ENCODE measurements around the gene CHPF2.

Gene CHPF2

DNA sequence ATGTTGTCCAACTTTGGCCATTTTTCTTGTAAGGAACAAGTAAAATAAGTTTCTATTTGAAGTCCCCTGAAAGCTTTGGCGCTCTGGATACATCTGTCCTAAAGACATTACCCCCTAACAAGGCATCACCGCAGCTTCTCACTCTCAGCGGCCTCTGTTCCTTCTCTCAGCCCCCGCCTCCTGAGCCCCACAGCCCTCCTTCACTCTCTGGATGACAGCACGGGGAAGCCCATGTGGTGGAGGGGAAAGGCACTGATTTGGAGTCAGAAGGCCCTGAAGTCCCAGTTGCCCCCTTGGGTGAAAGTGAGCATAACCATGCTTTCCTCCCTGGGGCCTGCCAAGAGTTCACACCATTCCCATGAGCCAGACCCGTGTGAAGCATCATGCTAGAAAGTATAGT, 26.6 kb upstream of the CHPF2 start:
- DNase-seq: no peak

DNA sequence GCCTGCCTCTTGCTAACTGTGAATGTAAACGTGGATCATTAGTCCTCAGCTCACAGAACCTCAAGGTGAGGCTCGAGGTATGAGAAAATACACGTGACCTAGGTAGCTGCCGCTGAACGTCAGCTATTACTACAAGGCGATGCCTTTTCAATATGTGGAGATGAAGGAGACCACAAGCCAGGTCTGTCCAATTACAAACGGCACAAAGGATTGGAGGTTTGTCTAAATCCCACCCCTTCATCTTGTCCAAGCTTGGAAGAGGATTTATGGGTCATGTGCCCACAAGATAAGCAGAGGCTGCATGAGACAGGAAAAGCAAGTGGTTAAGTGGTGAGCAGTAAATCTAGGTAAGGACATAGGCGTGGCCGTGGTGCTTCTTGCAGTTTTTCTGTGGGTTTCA, 25.4 kb upstream of the CHPF2 start:
- no peak for DNase-seq

DNA sequence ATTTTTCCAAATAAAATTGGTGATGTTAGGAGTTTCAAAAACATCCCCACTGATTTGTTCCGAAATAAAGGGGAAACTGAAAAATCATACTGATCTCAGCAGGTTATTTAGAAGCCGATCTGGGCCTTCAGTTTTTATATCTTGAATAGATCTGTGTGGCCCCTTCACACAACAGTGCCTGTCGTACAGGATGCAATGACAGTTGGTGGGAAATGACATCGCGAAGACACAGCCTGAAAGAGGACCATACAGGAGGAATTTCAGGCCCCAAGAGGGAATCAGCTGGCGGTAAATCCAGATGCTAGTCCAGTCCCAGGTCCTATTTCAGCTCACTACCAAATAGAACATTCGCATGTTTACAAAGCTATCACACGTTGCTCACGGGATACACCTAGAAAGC, 25.0 kb upstream of the CHPF2 start:
- no peak for DNase-seq

DNA sequence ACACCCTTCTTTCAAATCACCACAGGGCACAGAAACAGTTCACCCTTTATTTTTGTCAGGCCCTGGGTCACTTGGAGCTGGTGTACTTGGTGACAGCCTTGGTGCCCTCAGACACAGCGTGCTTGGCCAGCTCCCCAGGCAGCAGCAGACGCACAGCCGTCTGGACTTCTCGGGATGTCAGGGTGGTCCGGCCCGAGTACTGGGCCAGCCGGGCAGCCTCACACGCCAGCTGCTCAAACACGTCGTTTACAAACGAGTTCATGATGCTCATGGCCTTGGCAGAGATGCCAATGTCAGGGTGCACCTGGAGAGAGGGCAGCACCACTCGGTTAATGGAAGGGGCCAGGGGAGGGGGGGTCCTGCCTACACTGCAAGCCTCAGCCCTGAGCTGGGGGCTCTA, 24.5 kb upstream of the CHPF2 start:
- DNase-seq: no peak

DNA sequence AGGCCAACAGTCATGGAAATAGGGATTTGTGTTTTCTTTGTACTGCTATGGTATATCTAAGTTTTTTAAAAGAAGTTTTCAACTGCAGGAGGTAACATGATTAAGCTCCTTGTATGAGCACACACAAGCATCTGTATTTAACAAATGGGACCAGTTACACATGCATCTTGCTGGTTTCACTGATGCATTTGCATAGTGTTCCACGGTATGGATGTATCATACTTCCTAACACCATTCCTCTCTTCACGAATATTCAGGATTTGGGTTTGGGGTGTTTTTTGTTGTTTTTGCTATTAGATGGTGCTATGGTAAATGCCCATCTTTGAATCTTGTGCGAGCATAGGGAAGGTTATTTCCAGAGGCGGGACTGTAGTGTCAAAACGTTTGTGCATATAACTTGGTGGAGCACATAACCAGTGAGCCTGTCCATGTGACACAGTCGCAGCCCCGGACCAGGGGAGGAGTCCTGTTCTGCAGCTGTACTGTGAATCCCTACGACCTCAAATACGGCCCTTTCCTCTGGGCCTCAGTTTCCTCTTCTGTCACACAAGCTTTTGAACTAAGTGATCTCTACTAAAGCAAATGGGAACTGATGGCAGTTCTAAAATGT, 23.9 kb upstream of the CHPF2 start:
- no peak for DNase-seq

DNA sequence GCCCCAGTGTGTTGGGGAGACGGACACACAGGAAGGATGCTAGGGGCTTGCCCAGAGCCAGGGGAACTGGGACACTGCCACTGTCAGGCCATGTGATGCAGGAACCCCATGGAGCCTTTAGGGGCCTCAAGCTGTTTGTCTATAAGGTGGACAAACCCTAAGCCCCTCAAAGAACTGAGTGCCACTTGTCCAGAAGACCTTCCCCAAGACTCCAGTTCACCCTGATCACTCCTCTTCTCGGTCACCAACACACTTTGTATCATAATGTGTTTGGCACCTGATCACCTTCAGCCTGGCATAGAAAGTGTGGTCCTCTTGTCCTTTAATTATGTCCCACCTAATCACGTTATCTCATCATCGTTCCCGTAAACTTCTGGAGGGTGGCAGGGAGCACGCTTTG, 22.7 kb upstream of the CHPF2 start:
- no peak for DNase-seq

GRCh38 chr7:151210087-151210854, 22.0 kb upstream of the CHPF2 start, which contains the start of gene H2BK1:
TSS of gene H2BK1 (minus strand) at chr7:151210488. CDS start at chr7:151210318, 170 bp downstream.
- no peak for DNase-seq

GRCh38 chr7:151211155-151211772, 21.0 kb upstream of the CHPF2 start:
- no peak for DNase-seq

DNA sequence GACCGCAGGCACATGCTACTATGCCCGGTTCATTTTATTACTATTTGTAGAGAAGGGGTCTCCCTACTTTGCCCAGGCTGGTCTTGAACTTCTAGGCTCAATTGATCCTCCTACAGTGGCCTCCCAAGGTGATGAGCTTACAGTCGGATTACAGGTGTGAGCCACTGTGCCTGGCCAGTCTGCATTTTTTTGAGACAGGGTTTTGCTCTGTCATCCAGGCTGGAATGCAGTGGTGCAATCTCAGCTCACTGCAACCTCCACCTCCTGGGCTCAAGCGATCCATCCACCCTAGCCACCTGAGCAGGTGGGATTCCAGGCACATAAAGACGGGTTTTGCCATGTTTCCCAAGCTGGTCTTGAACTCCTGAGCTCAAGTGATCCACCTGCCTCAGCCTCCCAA, 19.7 kb upstream of the CHPF2 start:
- no peak for DNase-seq

- DNase-seq: no peak
Measured at GRCh38 chr7:151213826-151214225, 18.5 kb upstream of the CHPF2 start.

- DNase-seq: no peak
Measured at GRCh38 chr7:151215396-151215795, 16.9 kb upstream of the CHPF2 start.

DNA sequence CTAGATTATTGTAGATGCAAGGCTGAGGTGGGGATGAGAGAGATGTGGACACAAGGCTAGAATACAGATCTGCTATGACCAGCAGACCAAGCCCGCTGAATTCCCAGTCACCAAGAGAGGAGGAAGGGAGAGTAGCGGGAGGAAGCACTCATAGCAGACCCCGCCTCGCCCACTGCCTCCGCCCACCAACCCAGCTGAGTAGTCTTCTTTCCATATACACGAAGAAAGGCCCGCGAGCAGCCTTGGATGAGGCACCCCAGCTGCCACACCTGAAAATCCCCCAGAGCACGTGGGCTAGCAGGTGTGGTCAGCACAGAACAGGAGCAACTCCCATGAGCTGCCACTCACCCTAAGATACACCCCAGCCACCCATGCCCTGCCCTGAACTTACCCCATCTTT, 14.1 kb upstream of the CHPF2 start:
- DNase-seq: no peak

GRCh38 chr7:151223728-151224127, 8.6 kb upstream of the CHPF2 start:
- DNase-seq: no peak

DNA sequence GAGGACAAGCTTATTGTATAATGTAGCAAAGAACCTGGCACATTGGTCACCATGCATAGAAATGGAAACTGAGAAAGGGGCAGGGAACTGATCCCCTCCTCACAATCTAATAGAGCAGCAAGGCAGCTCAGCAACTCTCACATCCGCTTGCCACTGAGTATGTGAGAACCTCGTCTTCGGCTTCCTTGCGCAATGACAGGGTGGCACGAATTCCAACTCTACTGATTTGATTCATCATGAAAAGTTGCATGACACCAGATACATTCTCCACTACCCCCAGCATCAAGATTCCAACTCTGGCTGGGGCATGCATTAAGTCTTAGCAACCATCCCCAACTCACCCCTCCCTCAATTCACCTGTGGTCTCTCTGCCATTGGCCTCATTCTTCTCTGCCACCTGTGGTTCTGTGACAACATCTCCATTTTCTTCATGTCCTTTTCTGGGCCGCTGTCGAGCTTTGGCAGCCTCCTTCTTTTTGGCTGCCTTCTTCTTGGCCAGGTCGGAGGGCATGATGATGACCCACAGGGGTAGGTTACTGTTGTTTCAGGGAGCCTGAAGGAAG, 6.3 kb upstream of the CHPF2 start:
- DNase-seq: no peak

- DNase-seq: no peak
Measured at GRCh38 chr7:151226560-151226874, 5.8 kb upstream of the CHPF2 start.

- no peak for DNase-seq
Measured at GRCh38 chr7:151226875-151227782, 5.2 kb upstream of the CHPF2 start, which contains the start of gene ABCF2. TSS of gene ABCF2 (minus strand) at chr7:151227205. CDS start at chr7:151226458, 747 bp downstream.

DNA sequence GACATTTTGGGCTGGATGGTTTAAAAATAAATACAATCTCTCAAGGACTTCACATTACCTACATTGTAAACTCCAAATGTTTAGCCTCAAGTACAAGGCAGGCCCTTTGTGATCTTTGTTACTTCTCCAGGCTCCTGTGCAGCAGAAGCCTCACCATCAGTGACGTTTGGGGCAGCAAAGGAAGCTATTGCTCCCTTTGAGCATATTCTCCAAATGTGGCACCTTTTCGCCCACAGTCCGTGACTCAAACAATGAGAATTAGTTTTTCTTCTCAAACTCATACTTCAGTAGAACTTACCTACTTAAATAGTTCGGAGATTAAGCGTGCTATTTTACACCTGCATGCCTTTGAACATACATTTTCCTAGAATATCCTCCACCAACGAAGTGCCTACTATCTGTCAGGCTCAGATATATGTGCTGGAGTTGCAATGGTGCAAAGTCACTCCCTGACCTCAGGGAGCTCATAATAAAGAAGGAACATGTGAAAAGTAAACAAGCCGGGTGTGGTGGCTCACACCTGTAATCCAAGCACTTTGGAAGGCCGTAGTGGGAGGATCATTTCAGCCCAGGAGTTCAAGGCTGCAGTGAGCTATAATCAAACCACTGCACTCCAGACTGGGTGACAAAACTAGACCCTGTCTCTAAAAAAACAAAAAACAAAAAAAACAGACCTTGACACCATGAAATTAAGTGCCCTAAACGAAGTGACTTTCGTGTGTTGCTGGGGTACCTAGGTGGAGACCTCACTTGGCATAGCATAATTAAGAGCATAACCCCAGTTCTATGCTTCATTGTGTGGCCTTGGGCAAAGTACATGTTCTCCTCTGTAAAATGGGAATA, 4.0 kb upstream of the CHPF2 start:
- no peak for DNase-seq

GRCh38 chr7:151229249-151229648, 3.0 kb upstream of the CHPF2 start:
- no peak for DNase-seq

DNA sequence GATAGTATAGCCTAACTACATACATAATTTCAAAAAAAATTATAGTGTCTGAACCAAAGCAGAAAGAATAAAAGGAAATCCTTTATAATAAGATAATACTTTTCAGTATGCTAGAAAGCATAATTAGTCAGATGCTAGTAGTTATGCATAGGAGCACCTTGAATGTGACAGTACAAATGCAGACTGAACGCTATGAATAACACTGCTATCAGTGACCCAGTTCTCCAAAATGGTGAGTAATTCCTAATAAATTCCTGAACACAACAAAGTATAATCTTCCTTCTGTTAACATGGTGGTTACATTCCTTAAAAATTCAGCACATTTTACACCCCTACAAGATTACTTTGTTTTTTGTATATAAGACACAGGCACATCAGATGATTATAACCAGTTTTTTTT, 1.2 kb upstream of the CHPF2 start:
- DNase-seq: no peak

DNA sequence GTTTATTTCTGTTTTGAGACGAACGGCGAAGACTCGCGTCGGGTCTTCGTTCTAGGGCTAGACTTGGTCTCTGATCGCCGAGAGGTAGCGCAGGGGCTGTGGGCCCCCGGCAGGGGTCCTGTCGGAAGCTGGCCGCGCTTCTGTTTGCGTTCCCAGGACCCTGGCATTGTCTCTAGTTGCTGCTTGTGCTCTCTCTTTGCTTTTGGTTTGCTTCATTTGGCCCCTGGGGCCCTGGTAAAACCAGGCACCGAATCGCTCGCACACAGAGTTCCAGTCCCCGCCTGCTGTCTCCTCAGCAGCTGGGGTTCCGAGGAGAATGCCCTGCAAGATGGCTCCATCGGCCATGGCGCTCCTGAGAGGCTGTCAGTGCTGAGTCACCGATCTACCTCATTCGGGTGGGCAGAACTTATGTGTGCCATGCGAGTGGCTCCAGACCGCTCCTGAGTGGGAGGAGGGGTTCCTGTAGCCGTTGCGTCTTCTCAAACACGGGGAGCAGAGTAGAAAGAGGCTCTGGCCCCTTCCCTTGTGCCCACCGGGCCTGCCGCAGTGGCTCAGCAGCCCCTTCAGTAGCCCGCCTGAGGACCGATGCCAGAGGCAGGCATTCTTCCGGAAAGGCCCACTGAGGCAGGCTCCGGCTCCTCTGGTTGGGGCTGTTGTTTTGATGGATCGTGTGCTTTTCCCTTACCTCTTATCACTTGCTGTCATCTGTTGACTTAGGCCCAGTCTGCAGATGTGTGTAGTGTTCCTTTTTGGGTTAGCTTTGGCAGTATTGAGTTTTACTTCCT, 826 bp downstream of the CHPF2 start:
- DNase-seq: no peak

GRCh38 chr7:151233804-151234203, 1.5 kb downstream of the CHPF2 start:
- no peak for DNase-seq
